Sigmoid colon (tissue), 4 donors: Measurements from ENCODE around the gene LCAT.

Experiments used
- CTCF ChIP-seq, 4 experiments: fragments of 450-650 bp in 3 of 4; fragments of 200-600 bp in 1 of 4; IDR thresholded peaks; one replicate each; pipeline ENCODE4 v1.5.1; 2016 to 2019; ENCODE audit warnings: antibody characterized with exemption in 4 of 4, mild to moderate bottlenecking in 3 of 4, moderate library complexity in 2 of 4
- POLR2A ChIP-seq, 2 donors: fragments of 450-650 bp; IDR thresholded peaks; one replicate each; pipeline ENCODE4 v1.6.1; 2016; ENCODE audit warnings: antibody characterized with exemption in 2 of 2, mild to moderate bottlenecking in 2 of 2, moderate library complexity in 2 of 2
- POLR2AphosphoS5 ChIP-seq, 4 donors: sonication (generic); formaldehyde crosslinking; IDR thresholded peaks; one replicate each; pipeline ENCODE4 v1.6.1; 2017; ENCODE audit warnings: antibody characterized with exemption in 4 of 4

- no peak for TF ChIP-seq CTCF (IDR thresholded peaks at IDR 0.05)
- TF ChIP-seq POLR2A (IDR thresholded peaks at IDR 0.05) = no peak
- no peak for TF ChIP-seq POLR2AphosphoS5 (IDR thresholded peaks at IDR 0.05)
These were observed 15.8 kb downstream of the LCAT start for GRCh38 chr16:67928147-67928546.
